Measurements from ENCODE around the gene NCBP2L.

GRCh38 chrX:107826238-107827029 lies 48.9 kb downstream of the NCBP2L start:
- TF ChIP-seq CTCF (conservative IDR thresholded peaks at IDR 0.05 in 1 of 2, IDR thresholded peaks at IDR 0.05 in 1 of 2; ENCODE audit: low read depth in 1 of 2, low read length in 2 of 2) (no peak), EZH2 (IDR thresholded peaks at IDR 0.05; ENCODE audit: low read length, missing control alignments) (no peak)
